Renal cortical epithelial cell (primary cell): Measurements from ENCODE around the gene EFTUD2. TPM values are rescaled to one million over a fixed set of nuclear protein-coding genes. Genes with fewer than 3 reads are reported as not detected.

Source experiments
- DNase-seq: peaks from one replicate; pipeline ENCODE4 v3.0.0-alpha.2; 2011; ENCODE audit warnings: low read depth
- total RNA-seq: library from RNA; depleted of rRNA; stranded (reverse); fragments of >200 nt; gene quantifications from 2 replicates; pipeline ENCODE4 v1.2.3, GENCODE V29; 2014

The EFTUD2 gene
- total RNA-seq, 1 donor from 2014 or later = 276 TPM

GRCh38 chr17:44887971-44888954, 11.0 kb downstream of the EFTUD2 start:
- DNase-seq = no peak

- DNase-seq = no peak
These were observed 12.2 kb downstream of the EFTUD2 start for GRCh38 chr17:44887016-44887415.

GRCh38 chr17:44884941-44885340, 14.3 kb downstream of the EFTUD2 start:
- no peak for DNase-seq

GRCh38 chr17:44881145-44881544, 18.1 kb downstream of the EFTUD2 start:
- no peak for DNase-seq

- no peak for DNase-seq
These were observed 19.2 kb downstream of the EFTUD2 start for GRCh38 chr17:44880062-44880461.

- no peak for DNase-seq
These were observed 19.9 kb downstream of the EFTUD2 start for GRCh38 chr17:44879376-44879775.

- peak; percentile 28 for DNase-seq
These were observed 20.5 kb downstream of the EFTUD2 start for GRCh38 chr17:44878627-44879221.

- DNase-seq = no peak
These were observed 22.1 kb downstream of the EFTUD2 start for GRCh38 chr17:44877121-44877520.

GRCh38 chr17:44875761-44876160, 23.5 kb downstream of the EFTUD2 start:
- DNase-seq = no peak

- no peak for DNase-seq
These were observed 27.0 kb downstream of the EFTUD2 start for GRCh38 chr17:44872131-44872768.

GRCh38 chr17:44871556-44871955, 27.7 kb downstream of the EFTUD2 start:
- DNase-seq = no peak

- DNase-seq = no peak
These were observed 31.4 kb downstream of the EFTUD2 start for GRCh38 chr17:44867841-44868240.

GRCh38 chr17:44865931-44866330, 33.3 kb downstream of the EFTUD2 start:
- no peak for DNase-seq

GRCh38 chr17:44865231-44865660, 34.0 kb downstream of the EFTUD2 start:
- peak; percentile 62 for DNase-seq

- no peak for DNase-seq
These were observed 34.4 kb downstream of the EFTUD2 start for GRCh38 chr17:44864831-44865230.

- no peak for DNase-seq
These were observed 36.0 kb downstream of the EFTUD2 start for GRCh38 chr17:44863061-44863918.

GRCh38 chr17:44862278-44862914, 36.8 kb downstream of the EFTUD2 start:
- DNase-seq = no peak

- no peak for DNase-seq
These were observed 39.5 kb downstream of the EFTUD2 start for GRCh38 chr17:44859701-44860100.

- DNase-seq = no peak
These were observed 45.1 kb downstream of the EFTUD2 start for GRCh38 chr17:44854192-44854591.

- no peak for DNase-seq
These were observed 48.6 kb downstream of the EFTUD2 start for GRCh38 chr17:44850612-44851011.

- no peak for DNase-seq
These were observed 49.2 kb downstream of the EFTUD2 start for GRCh38 chr17:44850025-44850424.
